Measurements from ENCODE around the gene SNX11.

DNA sequence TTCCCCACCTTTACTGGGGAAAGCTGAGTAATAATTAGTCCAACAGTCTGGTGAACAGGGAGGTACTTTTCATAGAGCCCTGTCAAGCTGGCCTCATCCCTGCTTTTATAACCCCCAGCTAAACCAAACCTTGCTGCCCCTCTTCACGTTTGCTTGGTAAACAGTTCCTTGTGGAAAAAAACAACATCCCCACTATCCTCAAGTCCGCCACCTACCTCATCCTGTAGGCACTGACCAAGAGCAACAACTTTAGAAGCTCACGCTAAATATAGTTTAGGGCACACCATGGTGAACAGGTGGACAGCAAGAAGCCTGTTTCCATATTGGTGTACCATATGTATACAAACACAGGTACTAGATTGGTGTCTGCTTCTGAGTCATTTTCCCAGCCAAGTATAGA is 42.9 kb upstream of the SNX11 start:
- TF ChIP-seq, protein P1, sequence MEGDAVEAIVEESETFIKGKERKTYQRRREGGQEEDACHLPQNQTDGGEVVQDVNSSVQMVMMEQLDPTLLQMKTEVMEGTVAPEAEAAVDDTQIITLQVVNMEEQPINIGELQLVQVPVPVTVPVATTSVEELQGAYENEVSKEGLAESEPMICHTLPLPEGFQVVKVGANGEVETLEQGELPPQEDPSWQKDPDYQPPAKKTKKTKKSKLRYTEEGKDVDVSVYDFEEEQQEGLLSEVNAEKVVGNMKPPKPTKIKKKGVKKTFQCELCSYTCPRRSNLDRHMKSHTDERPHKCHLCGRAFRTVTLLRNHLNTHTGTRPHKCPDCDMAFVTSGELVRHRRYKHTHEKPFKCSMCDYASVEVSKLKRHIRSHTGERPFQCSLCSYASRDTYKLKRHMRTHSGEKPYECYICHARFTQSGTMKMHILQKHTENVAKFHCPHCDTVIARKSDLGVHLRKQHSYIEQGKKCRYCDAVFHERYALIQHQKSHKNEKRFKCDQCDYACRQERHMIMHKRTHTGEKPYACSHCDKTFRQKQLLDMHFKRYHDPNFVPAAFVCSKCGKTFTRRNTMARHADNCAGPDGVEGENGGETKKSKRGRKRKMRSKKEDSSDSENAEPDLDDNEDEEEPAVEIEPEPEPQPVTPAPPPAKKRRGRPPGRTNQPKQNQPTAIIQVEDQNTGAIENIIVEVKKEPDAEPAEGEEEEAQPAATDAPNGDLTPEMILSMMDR (IDR thresholded peaks at IDR 0.05) = no peak
- TF ChIP-seq POLR2A (IDR thresholded peaks at IDR 0.05) = no peak
- TF ChIP-seq POLR2AphosphoS5 (IDR thresholded peaks at IDR 0.05) = no peak
